A549 (cell line): ENCODE results near the gene TNFRSF21.

Source experiments
- ESRRA ChIP-seq: fragments of 150-350 bp; IDR thresholded peaks from 2 replicates; pipeline ENCODE4 v1.6.1; 2014; ENCODE audit warnings: mild to moderate bottlenecking, low read length, borderline replicate concordance
- POLR2A ChIP-seq: IDR thresholded peaks from 2 replicates; pipeline ENCODE4 v1.6.1; 2012; ENCODE audit warnings: mild to moderate bottlenecking, low read length
- TF ChIP-seq, protein P1 (sequence below): fragments of >200 bp; sonication (Bioruptor Twin); formaldehyde crosslinking; IDR thresholded peaks from 3 replicates; pipeline ENCODE4 v1.5.1; 2016

DNA sequence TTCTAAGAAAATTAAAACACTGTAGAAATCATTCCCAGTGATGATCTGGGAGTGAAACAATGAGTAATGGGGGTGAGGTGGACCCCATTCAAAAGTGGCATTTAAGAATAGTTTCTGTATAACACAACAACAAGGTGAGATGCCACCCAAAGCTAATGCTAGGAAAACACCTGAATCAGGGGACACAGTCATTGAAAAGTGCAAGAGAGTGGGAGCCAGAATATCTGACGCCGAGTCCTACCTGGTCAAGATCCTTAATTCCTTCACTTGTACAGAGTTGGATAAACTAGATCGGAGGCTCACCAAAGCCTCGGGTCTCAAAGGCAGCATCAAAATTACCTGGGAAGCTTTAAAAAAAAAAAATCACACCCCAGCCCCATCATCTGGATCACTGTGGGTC, 17.7 kb downstream of the TNFRSF21 start:
- TF ChIP-seq, protein P1, sequence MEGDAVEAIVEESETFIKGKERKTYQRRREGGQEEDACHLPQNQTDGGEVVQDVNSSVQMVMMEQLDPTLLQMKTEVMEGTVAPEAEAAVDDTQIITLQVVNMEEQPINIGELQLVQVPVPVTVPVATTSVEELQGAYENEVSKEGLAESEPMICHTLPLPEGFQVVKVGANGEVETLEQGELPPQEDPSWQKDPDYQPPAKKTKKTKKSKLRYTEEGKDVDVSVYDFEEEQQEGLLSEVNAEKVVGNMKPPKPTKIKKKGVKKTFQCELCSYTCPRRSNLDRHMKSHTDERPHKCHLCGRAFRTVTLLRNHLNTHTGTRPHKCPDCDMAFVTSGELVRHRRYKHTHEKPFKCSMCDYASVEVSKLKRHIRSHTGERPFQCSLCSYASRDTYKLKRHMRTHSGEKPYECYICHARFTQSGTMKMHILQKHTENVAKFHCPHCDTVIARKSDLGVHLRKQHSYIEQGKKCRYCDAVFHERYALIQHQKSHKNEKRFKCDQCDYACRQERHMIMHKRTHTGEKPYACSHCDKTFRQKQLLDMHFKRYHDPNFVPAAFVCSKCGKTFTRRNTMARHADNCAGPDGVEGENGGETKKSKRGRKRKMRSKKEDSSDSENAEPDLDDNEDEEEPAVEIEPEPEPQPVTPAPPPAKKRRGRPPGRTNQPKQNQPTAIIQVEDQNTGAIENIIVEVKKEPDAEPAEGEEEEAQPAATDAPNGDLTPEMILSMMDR: no peak
- TF ChIP-seq POLR2A: no peak
- TF ChIP-seq ESRRA: no peak
